SK-N-SH (cell line): Measurements from ENCODE around the gene SGCA. TPM values are rescaled to one million over a fixed set of nuclear protein-coding genes. Genes with fewer than 3 reads are reported as not detected.
A peak's percentile ranks its signal among the peaks of the same experiment; 100 is the strongest.

Experiments
- CTCF ChIA-PET: fragments of 300-600, 350-600 bp; formaldehyde crosslinking; extraction: SDS; loops from one replicate; lab custom pipeline; 2021; lab: Yijun Ruan, JAX
- POLR2A ChIA-PET: fragments of 350-600 bp; sonication (Branson Sonifier 250); formaldehyde crosslinking; extraction: SDS; loops from one replicate; lab custom pipeline; 2020; ENCODE audit warnings: antibody characterized with exemption, inconsistent platforms; lab: Yijun Ruan, JAX
- DNase-seq: peaks from one replicate; pipeline ENCODE4 v3.0.0; 2012
- H2AFZ ChIP-seq: fragments of 200-600 bp; sonication (generic); 2 replicates; pipeline ENCODE4 v1.8.1; 2016; ENCODE audit warnings: antibody characterized with exemption, mild to moderate bottlenecking, low read depth
- H3F3A ChIP-seq: fragments of 200-600 bp; sonication (generic); replicated peaks from 2 replicates; pipeline ENCODE3; 2016; ENCODE audit warnings: antibody characterized with exemption, mild to moderate bottlenecking; ENCODE audit not compliant: insufficient read depth
- H3K27ac ChIP-seq, 2 experiments: fragments of 200-500 bp in 1 of 2; fragments of 200-600 bp in 1 of 2; sonication (Bioruptor generic) in 1 of 2; sonication (generic), shearing (Covaris generic) in 1 of 2; 2 replicates each; pipeline versions ENCODE4 v1.5.1 to v1.6.1; 2014 to 2016; ENCODE audit warnings: low read depth in 2 of 2, inconsistent platforms in 1 of 2, low read length in 1 of 2, mild to moderate bottlenecking in 1 of 2, mixed read lengths in 1 of 2
- H3K27me3 ChIP-seq: fragments of 200-600 bp; sonication (generic), shearing (Covaris generic); 2 replicates; pipeline ENCODE4 v1.6.1; 2016; ENCODE audit warnings: mixed run types; ENCODE audit not compliant: insufficient read depth
- H3K36me3 ChIP-seq, 2 experiments: fragments of 200-500 bp in 1 of 2; fragments of 200-600 bp in 1 of 2; sonication (Bioruptor generic) in 1 of 2; sonication (generic) in 1 of 2; replicated peaks in 1 of 2; 2 replicates each; pipeline versions ENCODE3 to v1.5.1; 2014 to 2016; ENCODE audit warnings: low read length in 1 of 2, mild to moderate bottlenecking in 1 of 2; ENCODE audit not compliant: insufficient read depth in 2 of 2, control insufficient read depth in 1 of 2
- H3K4me1 ChIP-seq, 2 experiments: fragments of 200-500 bp in 1 of 2; fragments of 200-600 bp in 1 of 2; sonication (Bioruptor generic) in 1 of 2; sonication (generic), shearing (Covaris generic) in 1 of 2; 2 replicates each; pipeline versions ENCODE4 v1.5.1 to v1.6.1; 2014 to 2016; ENCODE audit warnings: low read depth in 1 of 2, low read length in 1 of 2, mixed run types in 1 of 2; ENCODE audit not compliant: insufficient read depth in 2 of 2, control insufficient read depth in 1 of 2
- H3K4me2 ChIP-seq: fragments of 200-600 bp; sonication (generic), shearing (Covaris generic); 2 replicates; pipeline ENCODE4 v1.6.1; 2017; ENCODE audit warnings: mixed run types
- H3K4me3 ChIP-seq, 2 experiments: fragments of 200-500 bp in 1 of 2; fragments of 200-600 bp in 1 of 2; sonication (Bioruptor generic) in 1 of 2; sonication (generic), shearing (Covaris generic) in 1 of 2; 2 replicates each; pipeline versions ENCODE4 v1.5.1 to v1.8.1; 2014 to 2016; ENCODE audit warnings: low read depth in 2 of 2, inconsistent platforms in 1 of 2, low read length in 1 of 2, mild to moderate bottlenecking in 1 of 2, mixed read lengths in 1 of 2, moderate library complexity in 1 of 2
- H3K79me2 ChIP-seq: fragments of 200-600 bp; sonication (generic); 2 replicates; pipeline ENCODE4 v1.8.1; 2017; ENCODE audit warnings: mild to moderate bottlenecking; ENCODE audit not compliant: insufficient read depth
- H3K9ac ChIP-seq: fragments of 200-600 bp; sonication (generic); 2 replicates; pipeline ENCODE4 v1.6.1; 2017; ENCODE audit warnings: mixed run types
- H3K9me2 ChIP-seq: fragments of 200-600 bp; sonication (generic); 2 replicates; pipeline ENCODE4 v1.6.1; 2017; ENCODE audit warnings: mixed run types
- H3K9me3 ChIP-seq: fragments of 200-600 bp; sonication (generic); 2 replicates; pipeline ENCODE4 v1.6.1; 2017; ENCODE audit warnings: mixed run types, mild to moderate bottlenecking, moderate library complexity
- H4K20me1 ChIP-seq: fragments of 200-600 bp; sonication (generic); 2 replicates; pipeline ENCODE4 v1.6.1; 2017; ENCODE audit warnings: mild to moderate bottlenecking, mixed run types; ENCODE audit not compliant: insufficient read depth
- GABPA ChIP-seq: IDR thresholded peaks from 2 replicates; pipeline ENCODE4 v1.4.0; 2012; ENCODE audit warnings: low read depth, mild to moderate bottlenecking
- MXI1 ChIP-seq: IDR thresholded peaks from 2 replicates; pipeline ENCODE4 v1.6.1; 2012; ENCODE audit warnings: mild to moderate bottlenecking, low read depth, low read length, improper control_type of control experiment
- NFIC ChIP-seq: IDR thresholded peaks from 2 replicates; pipeline ENCODE4 v1.4.0; 2012; ENCODE audit warnings: borderline replicate concordance
- POLR2AphosphoS5 ChIP-seq: IDR thresholded peaks from 2 replicates; pipeline ENCODE4 v1.6.1; 2012; ENCODE audit warnings: low read depth, low read length
- RCOR1 ChIP-seq: fragments of 150-350 bp; IDR thresholded peaks from 2 replicates; pipeline ENCODE4 v1.6.1; 2017; ENCODE audit warnings: antibody characterized with exemption, low read length
- SIN3A ChIP-seq: IDR thresholded peaks from 2 replicates; pipeline ENCODE4 v1.6.1; 2012; ENCODE audit warnings: low read depth, mild to moderate bottlenecking, low read length, moderate library complexity, borderline replicate concordance
- SMC3 ChIP-seq: IDR thresholded peaks from 2 replicates; pipeline ENCODE4 v1.6.1; 2012; ENCODE audit warnings: low read depth, low read length, improper control_type of control experiment
- WGBS: methylation state at CpG from one replicate; pipeline ENCODE4 v1.1.6; 2017; ENCODE audit warnings: low lambda C conversion rate; 5-methylcytosine and 5-hydroxymethylcytosine counted together
- polyA plus RNA-seq, 3 experiments: library from polyadenylated mRNA; depleted of rRNA; stranded (reverse); fragments of >200 nt; gene quantifications; 2 replicates each; pipeline ENCODE4 v1.2.3, GENCODE V29; 2012
- TF ChIP-seq, protein P1 (sequence below): IDR thresholded peaks from 2 replicates; pipeline ENCODE4; 2012
- TF ChIP-seq, protein P2 (sequence below): fragments of 150-350 bp; IDR thresholded peaks from 2 replicates; pipeline ENCODE4 v1.6.1; 2017; ENCODE audit warnings: antibody characterized with exemption, low read length, low read depth, borderline replicate concordance
- TF ChIP-seq, protein P3 (sequence below): IDR thresholded peaks from 2 replicates; pipeline ENCODE4 v1.4.0; 2012; ENCODE audit warnings: low read depth
- TF ChIP-seq, protein P4 (sequence below): fragments of 150-350 bp; IDR thresholded peaks from 2 replicates; pipeline ENCODE4 v1.6.1; 2016; ENCODE audit warnings: mild to moderate bottlenecking, low read depth, low read length

Gene SGCA
- polyA plus RNA-seq, 1 of the 3 experiments (the other 2 are of a cell fraction): not detected

DNA sequence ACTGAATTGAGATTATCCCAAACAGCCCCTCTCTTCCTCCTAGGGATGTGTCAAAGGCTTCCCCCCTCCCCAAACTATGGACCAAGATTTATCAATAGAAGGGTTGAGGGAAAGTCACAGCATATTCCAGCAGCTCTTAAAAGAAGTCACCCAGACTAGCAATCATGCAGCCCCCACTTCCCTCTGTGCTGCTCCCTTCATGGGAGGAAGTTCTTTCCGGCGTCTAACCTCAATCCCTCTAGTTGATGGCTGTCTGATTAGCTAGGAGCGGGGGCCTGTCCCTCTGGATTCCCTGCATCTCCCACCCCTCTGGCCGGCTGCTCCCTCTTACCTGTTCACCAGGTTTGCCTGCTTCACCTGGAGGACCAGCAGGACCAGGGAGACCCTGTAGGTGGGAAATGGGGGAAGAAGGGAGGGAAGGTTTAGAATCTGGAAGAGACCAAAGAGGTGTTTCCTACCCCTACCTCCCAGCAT lies 26.4 kb downstream of the SGCA start (continued):
- TF ChIP-seq SMC3 (no peak), NFIC (no peak), MXI1 (no peak), RCOR1 (no peak), SIN3A (no peak), GABPA (no peak)
- TF ChIP-seq, protein P1, sequence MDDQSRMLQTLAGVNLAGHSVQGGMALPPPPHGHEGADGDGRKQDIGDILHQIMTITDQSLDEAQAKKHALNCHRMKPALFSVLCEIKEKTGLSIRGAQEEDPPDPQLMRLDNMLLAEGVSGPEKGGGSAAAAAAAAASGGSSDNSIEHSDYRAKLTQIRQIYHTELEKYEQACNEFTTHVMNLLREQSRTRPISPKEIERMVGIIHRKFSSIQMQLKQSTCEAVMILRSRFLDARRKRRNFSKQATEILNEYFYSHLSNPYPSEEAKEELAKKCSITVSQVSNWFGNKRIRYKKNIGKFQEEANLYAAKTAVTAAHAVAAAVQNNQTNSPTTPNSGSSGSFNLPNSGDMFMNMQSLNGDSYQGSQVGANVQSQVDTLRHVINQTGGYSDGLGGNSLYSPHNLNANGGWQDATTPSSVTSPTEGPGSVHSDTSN: no peak
- TF ChIP-seq, protein P2, sequence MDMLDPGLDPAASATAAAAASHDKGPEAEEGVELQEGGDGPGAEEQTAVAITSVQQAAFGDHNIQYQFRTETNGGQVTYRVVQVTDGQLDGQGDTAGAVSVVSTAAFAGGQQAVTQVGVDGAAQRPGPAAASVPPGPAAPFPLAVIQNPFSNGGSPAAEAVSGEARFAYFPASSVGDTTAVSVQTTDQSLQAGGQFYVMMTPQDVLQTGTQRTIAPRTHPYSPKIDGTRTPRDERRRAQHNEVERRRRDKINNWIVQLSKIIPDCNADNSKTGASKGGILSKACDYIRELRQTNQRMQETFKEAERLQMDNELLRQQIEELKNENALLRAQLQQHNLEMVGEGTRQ: no peak
- TF ChIP-seq, protein P3, sequence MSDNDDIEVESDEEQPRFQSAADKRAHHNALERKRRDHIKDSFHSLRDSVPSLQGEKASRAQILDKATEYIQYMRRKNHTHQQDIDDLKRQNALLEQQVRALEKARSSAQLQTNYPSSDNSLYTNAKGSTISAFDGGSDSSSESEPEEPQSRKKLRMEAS: no peak

DNA sequence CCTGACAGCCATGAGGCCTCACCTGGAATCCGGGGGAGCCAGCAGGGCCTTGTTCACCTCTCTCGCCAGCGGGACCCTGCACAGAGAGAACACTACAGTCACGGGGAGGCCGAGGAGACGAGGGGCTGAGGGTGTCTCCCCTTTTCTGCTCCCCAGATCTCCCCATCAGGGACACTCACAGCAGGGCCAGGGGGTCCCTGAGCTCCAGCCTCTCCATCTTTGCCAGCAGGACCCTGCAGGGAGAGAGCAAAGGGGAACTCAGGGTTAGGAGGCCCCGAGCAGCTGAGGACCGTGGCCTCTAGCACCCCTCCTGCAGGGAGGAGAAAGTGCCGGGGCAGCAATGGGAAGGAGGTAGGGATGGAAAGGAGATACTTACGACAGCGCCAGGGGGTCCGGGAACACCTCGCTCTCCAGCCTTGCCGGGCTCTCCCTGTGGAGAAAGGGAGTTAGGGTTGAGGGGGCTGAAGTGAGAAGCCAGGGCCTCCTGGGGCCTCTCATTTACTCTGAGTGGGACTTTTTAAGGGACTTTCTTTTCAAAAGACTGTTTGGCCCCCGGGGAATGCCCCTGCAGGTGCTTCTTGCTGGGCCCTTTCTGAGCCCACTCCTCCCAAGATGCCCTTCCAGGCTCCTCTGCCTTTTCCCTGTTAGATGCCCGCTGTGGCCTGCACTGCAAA lies 26.9 kb downstream of the SGCA start:
- no peak for DNase-seq
- Histone ChIP-seq H3K36me3 (peaks cover 98% of the 10 kb centered on the region in 2 experiments), H4K20me1 (peaks cover 100% of the 10 kb centered on the region), H2AFZ (no peak overlapping the region), H3K27ac (peak overlapping the region; percentile 7 to 100; a peak in 3 of 4 replicates), H3K9me2 (no peaks in the 10 kb centered on the region), H3K27me3 (no peaks in the 10 kb centered on the region), H3K4me3 (no peak overlapping the region), H3K4me2 (peak overlapping the region; percentile 32; the same call in 1 of the 2 replicates), H3K9me3 (no peaks in the 10 kb centered on the region), H3K9ac (no peak overlapping the region), H3F3A (peaks cover 100% of the 10 kb centered on the region), H3K79me2 (peaks cover 79% of the 10 kb centered on the region), H3K4me1 (peaks cover 0 to 41% of the 10 kb centered on the region in 2 experiments; a peak in 3 of 4 replicates)
- 91% methylated on average over 15 of the region's 16 CpGs for WGBS
- ChIA-PET POLR2A (no interaction called here), CTCF (interaction anchor here (0.7 to 13.8 kb wide), 4 partner anchors 8 to 81 kb away, joined by 3 to 463 read pairs (median 14); partner anchors contain the start of genes COL1A1 and SGCA)
- TF ChIP-seq POLR2AphosphoS5: peak; percentile 48
- TF ChIP-seq, protein P4, sequence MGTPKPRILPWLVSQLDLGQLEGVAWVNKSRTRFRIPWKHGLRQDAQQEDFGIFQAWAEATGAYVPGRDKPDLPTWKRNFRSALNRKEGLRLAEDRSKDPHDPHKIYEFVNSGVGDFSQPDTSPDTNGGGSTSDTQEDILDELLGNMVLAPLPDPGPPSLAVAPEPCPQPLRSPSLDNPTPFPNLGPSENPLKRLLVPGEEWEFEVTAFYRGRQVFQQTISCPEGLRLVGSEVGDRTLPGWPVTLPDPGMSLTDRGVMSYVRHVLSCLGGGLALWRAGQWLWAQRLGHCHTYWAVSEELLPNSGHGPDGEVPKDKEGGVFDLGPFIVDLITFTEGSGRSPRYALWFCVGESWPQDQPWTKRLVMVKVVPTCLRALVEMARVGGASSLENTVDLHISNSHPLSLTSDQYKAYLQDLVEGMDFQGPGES: no peak
